ENCODE results near the gene FAM174B.

FAM174B gene

DNA sequence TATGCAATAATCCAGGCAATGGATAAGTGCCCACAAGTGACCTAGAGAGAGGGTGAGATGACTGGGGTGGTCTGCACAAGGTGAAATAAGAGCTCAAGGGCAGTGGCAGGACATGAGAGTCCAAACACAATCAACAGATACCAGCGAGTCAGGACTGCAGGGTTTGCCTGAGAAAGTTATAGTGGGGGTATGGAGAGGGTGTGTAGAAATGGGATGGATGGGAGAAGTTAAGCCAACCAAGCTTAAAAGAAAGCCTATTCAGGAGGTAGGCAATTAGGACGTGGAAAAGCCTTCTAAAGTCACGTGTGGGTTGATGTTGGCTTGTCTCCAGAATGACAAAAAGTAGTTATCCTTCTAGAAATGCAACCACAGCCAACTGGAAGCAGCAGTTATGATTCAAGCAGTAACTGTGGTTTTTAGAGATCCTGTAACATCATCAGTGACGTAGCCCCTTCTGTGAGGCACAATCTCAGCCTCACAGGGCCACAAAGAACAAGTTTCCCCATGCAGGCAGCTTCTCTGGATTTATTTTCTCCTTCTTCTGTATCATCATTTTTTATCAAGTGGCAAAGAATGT, 56.1 kb downstream of the FAM174B start:
- DNase-seq: peak; percentile 21

GRCh38 chr15:92597548-92597947, 58.0 kb downstream of the FAM174B start:
- no peak for DNase-seq

GRCh38 chr15:92596623-92597022, 59.0 kb downstream of the FAM174B start:
- DNase-seq: no peak

- no peak for DNase-seq
Measured at GRCh38 chr15:92595506-92596381, 59.8 kb downstream of the FAM174B start.

DNA sequence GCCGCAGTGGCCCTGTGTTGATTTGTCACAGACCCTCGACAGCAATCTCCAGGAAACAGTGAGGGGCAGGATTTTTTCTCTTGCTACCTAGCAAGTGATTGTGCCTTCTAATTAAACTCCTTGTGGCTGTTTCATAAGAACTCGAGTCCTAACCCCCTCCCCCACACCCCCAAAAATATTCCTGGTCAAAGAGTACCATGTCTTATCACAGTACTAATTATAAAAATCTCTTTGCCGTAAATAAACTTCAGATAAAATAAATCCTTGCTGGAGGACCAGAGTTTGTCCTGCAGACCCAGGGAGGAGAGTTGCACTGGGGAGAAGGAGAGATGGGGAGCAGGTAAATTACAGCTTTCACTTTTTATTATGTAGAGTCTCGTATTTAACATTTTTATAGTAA, 64.3 kb downstream of the FAM174B start:
- DNase-seq: no peak

DNA sequence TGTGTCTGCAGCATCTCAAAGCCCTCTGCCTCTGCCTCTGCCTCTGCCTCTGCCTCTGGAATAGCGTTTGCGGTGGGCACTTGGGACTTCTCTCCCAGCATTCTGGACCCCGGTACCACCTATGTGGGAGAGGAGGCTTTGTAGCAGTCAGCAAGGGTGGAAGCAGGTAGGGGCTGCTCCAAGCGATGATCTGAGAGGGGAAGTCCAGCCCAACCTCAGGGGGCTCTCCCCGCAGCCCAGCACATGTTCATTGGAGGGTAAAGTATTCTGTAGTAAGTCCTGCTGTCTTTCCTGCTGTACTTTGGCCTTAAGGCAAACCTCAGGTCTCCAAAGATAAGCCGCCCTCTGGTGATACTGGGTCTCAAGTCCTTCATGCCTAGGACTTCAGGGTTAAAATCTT, 68.6 kb downstream of the FAM174B start:
- no peak for DNase-seq

GRCh38 chr15:92586383-92586942, 69.1 kb downstream of the FAM174B start:
- no peak for DNase-seq

DNA sequence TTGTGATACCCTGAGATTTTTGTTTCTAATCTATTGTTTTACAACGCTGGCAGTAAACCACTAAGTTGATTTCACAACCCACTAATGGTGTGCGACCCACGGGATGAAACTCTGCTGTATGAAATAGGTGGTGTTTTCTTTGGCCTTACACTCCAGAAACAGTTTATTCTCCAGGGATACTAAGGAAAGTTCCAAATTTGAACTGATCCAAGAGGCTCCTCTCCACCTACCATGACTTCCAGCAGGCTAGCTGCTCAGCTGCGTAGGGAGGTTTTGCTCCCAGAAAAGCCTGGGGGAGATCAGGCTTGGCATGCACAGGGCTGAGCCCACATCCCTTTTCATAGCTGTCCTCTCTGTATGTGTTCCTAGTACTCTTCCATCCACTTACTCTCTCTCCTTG, 71.5 kb downstream of the FAM174B start:
- DNase-seq: no peak

GRCh38 chr15:92583096-92584034, 72.2 kb downstream of the FAM174B start:
- DNase-seq: no peak

DNA sequence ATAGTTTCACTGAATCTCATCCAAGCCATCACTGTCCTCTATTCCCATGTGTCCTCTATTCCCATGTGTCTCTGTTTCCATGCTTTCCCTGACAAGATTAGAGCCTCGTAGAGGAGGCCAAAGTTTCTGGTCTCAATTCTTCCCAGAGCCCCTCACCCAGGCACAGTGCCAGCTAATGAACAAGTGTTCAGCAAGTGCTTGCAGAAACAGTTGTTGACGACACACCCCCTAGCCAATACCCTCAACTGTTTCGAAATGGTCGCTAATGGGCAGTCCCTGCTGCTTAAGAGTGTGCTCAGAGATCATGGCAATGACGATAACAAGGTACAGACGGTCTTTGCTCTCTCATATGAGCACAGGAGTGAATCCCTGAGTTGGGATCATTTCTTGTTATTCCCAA, 73.4 kb downstream of the FAM174B start:
- no peak for DNase-seq

- no peak for DNase-seq
Measured at GRCh38 chr15:92580933-92581445, 74.6 kb downstream of the FAM174B start.

- DNase-seq: no peak
Measured at GRCh38 chr15:92580521-92580920, 75.1 kb downstream of the FAM174B start.

- DNase-seq: no peak
Measured at GRCh38 chr15:92579931-92580470, 75.6 kb downstream of the FAM174B start.

DNA sequence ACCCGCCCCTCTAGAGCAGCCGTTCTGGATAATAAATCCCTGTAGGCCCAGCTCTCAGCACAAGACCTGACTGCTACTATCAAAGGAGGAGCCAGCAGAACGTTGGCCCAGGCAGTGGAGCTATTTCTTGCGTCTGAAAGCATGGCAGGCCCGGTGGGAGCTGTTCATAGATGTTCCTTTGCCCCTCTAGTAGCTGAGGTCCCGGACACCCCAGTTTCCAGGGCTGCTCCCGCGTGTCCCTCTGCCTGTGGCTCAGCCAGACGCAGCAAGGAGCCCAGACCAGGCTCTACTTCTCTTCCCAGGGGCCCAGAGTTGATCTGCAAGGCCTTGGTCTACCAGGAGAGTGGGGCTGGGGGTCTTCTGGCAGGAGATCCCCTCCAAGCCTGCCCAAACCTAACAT, 76.1 kb downstream of the FAM174B start:
- DNase-seq: no peak

GRCh38 chr15:92578096-92578835, 77.3 kb downstream of the FAM174B start:
- DNase-seq: no peak

DNA sequence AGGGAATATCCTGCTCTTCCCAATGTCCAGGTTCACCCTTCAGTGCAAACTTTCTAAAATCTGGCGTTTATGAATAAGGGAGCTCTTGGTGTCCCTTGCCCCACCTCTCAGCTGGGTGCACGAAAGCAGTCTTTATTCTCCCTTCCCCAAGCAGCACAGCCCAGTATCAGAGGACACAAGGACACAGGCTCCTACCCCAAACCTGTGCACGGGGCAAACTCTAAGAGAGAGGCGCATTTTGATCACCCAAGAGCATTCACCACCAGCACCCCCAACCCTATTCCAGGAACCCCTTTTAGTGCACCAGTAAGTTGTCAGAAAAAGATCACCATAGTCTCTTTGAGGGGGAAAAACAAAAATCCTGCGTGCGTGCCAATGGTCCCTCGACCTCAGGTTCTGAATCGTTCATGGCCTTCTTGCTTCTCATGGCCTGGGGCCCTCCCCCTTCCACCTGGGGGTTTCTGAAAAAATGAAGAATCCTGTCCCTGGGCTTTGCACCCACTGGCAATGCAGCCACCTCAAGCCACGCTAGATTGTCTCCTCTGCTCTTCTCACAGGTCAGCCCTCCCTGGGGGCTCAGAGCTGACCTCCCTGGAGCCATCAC, 78.9 kb downstream of the FAM174B start:
- no peak for DNase-seq

DNA sequence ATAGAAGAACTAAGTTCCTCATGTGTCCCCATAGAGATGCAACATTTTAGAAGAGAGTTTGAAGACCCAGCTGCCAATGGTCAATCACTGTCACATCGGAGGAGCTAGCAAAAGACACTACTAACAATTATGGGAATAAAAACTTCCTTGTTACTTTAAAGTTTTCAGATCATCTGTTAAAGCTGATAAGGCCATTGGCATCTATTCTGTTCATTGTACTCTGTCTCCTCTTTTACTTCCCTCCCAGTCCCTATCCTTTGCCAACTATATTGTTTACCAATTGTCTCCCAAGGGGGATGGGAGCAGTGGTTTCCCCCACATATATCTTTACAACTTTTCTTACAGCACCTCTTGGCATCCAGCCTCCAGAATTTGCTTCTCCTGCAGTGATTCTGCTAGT, 81.0 kb downstream of the FAM174B start:
- DNase-seq: no peak

GRCh38 chr15:92574161-92574560, 81.4 kb downstream of the FAM174B start:
- DNase-seq: no peak

DNA sequence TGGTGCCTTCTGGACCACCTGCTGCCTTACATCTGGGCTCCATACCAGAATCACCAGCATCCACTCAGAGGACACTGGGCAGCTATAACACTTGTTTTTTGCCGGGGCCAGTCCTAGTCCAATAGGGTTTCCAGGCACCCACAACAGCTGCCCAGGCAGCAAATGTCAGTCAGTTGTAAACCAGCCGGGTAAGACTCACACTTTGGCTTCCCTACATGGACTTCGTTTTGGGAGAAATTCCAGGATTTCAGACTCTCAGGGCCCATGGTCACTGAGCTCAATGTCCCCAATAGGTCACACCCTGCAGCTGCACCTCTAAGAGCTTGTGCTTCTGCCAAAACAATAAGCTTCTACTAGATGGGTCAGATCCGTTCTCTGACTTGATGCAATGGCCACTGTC, 83.8 kb downstream of the FAM174B start:
- no peak for DNase-seq

DNA sequence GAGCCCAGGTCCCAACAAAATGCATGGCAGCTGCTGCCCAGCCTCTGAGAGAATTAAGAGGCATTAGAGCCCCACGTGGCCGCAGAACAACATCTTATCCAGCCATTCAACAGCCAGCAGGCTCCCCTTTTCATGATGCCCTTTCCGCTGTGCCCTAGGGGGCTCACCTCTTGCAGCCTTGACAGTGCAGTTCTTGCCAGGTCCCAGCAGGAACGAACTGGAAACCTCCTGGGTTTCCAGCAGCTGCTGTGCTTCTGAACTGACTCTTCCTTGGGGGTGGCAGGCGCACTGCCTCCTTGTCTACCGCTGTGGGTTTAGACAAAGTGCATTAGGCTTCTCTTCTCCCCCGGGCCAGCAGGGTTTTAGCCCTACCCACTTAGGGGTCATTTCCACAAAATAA, 85.2 kb downstream of the FAM174B start:
- no peak for DNase-seq

- DNase-seq: no peak
Measured at GRCh38 chr15:92569778-92570177, 85.8 kb downstream of the FAM174B start.
